Nephron (organoid): Measurements from ENCODE around the gene RPS2.

ENCODE experiments used
- H3K27ac Mint-ChIP-seq, 3 experiments: 2 replicates each; pipeline ENCODE4 v1.8.0; 2020; ENCODE audit warnings: mixed read lengths in 3 of 3, mild to moderate bottlenecking in 2 of 3, moderate library complexity in 1 of 3
- H3K27me3 Mint-ChIP-seq: 2 replicates; pipeline ENCODE4 v1.8.0; 2021; ENCODE audit warnings: low read depth, mild to moderate bottlenecking, moderate library complexity, mixed read lengths
- H3K36me3 Mint-ChIP-seq: 2 replicates; pipeline ENCODE4 v1.8.0; 2020; ENCODE audit warnings: low read depth, mixed read lengths
- H3K4me1 Mint-ChIP-seq: 2 replicates; pipeline ENCODE4 v1.8.0; 2020; ENCODE audit warnings: mixed read lengths
- H3K4me3 Mint-ChIP-seq, 3 experiments: 2 replicates each; pipeline ENCODE4 v1.8.0; 2020; ENCODE audit warnings: mild to moderate bottlenecking in 3 of 3, mixed read lengths in 3 of 3, moderate library complexity in 2 of 3
- H3K9me3 Mint-ChIP-seq: 2 replicates; pipeline ENCODE4 v1.8.0; 2020; ENCODE audit warnings: mixed read lengths
- TF ChIP-seq, protein P1 (sequence below), 3 experiments: fragments of 200-600 bp; sonication (generic); IDR thresholded peaks; one replicate each; pipeline ENCODE4 v1.5.0; 2021; ENCODE audit warnings: antibody characterized with exemption in 3 of 3; ENCODE audit not compliant: unreplicated experiment in 3 of 3

RPS2 gene

DNA sequence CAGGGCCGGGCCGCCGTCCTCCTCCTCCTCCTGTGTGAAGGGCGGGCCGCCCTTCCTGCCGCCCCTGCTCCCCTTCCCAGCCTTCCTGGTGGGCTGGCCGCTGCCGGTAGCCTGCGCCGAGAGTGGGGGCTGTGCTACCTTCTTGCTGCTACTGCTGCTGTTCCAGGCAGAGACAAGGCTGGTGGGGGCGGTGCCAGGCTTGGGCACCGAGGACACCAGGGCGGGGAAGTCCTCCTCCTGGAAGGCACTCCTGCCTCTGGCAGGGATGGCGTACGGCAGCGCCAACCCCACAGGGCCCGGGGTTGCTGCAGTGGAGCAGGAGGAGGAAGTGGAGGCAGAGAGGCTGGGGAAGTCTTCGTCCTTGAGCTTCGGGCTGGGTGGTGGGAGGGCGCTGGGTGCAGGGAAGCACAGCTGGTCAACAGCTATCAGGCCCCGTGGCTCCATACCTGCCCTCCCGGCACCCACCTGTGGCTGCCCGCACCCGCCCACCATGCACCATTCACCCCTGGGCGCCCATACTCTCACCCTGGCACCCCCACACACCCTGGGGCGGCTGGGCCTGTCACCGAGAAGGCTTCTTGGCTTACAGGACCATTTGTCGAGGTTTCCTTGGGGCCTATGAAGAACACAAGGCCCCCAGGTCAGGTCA, 35.4 kb upstream of the RPS2 start:
- Mint-ChIP-seq H3K27me3 (peaks cover 4% of the 10 kb centered on the region), H3K4me3 (no peak overlapping the region), H3K4me1 (peaks cover 9% of the 10 kb centered on the region), H3K9me3 (no peaks in the 10 kb centered on the region), H3K36me3 (peaks cover 23% of the 10 kb centered on the region), H3K27ac (no peak overlapping the region)
- TF ChIP-seq, protein P1, sequence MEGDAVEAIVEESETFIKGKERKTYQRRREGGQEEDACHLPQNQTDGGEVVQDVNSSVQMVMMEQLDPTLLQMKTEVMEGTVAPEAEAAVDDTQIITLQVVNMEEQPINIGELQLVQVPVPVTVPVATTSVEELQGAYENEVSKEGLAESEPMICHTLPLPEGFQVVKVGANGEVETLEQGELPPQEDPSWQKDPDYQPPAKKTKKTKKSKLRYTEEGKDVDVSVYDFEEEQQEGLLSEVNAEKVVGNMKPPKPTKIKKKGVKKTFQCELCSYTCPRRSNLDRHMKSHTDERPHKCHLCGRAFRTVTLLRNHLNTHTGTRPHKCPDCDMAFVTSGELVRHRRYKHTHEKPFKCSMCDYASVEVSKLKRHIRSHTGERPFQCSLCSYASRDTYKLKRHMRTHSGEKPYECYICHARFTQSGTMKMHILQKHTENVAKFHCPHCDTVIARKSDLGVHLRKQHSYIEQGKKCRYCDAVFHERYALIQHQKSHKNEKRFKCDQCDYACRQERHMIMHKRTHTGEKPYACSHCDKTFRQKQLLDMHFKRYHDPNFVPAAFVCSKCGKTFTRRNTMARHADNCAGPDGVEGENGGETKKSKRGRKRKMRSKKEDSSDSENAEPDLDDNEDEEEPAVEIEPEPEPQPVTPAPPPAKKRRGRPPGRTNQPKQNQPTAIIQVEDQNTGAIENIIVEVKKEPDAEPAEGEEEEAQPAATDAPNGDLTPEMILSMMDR (IDR thresholded peaks at IDR 0.05; ENCODE audit: unreplicated experiment in 3 of 3), result no peak

DNA sequence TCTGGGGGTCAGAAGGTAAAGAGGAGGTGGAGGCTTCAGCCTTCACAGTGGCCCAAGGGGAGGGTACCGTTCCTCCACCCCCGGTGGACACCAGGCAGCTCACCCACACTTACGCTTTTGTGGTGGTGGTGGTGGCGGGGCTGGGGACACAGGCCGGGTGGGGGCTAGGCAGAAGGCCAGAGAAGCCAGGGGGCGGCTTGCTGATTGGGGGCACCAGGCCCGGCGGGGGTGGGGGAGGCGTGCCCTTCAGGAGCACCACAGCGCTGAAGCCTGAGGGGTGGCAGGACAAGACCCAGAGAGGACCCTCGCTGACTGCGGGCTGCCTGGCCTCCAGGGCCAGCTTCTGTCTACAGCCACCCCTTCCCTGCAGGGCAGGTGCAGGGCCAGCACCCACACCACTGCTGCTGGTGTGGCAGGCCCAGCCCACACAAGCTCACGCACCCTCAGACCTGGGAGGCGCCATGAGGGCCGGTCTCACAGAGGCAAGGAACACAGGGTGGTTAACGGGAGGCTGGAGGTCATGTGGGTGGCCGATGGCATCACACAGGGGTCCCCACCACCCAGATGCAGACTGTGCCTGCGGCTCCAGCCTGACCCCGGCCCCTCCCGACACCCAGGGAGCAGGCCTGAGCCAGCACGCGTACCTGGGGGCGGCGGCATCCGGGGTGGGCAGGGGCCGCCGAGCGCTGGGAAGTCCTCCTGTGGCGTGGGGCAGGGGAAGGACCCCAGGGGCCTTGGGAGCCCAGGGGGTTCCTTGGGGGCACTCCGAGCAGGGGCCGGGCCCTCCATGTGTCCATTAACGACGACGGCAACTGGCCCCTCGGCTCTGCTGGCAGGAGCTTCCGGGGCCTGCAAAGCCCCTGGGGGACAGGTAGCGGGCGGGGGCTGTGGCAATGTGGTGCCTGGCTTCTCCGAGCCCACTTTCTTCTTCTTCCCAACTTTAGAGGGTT, 34.5 kb upstream of the RPS2 start:
- Mint-ChIP-seq H3K27me3 (peaks cover 6% of the 10 kb centered on the region), H3K9me3 (no peaks in the 10 kb centered on the region), H3K27ac (no peak overlapping the region), H3K4me3 (no peak overlapping the region), H3K36me3 (peaks cover 23% of the 10 kb centered on the region), H3K4me1 (peaks cover 3% of the 10 kb centered on the region)
- TF ChIP-seq, protein P1 (IDR thresholded peaks at IDR 0.05; ENCODE audit: unreplicated experiment in 3 of 3), result no peak

DNA sequence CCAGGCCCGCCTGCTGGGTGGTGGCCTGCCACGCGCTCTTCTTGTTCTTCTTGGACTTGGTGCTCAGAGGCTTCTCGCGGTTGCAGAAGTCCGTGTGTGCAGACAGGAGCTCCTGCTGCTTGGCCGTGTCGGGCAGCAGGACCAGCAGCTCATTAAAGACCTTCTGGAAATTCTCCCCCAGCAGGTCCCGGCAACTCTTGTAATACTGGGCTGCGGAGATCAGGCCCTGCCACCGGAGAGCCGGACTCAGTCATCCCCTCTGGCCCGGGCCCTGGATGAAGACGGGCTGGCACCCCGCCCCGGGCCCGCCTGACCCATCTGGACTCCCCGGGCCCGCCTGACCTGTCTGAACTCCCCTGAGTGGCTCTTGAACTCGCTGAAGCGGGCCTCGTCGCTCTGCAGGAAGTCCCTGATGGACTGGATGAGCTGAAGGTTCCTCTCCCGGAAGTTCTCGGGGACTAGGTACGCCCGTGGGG, 33.8 kb upstream of the RPS2 start:
- Mint-ChIP-seq H3K9me3 (no peaks in the 10 kb centered on the region), H3K4me3 (no peak overlapping the region), H3K27me3 (peaks cover 13% of the 10 kb centered on the region), H3K27ac (no peak overlapping the region), H3K4me1 (no peaks in the 10 kb centered on the region), H3K36me3 (peaks cover 23% of the 10 kb centered on the region)
- TF ChIP-seq, protein P1 (IDR thresholded peaks at IDR 0.05; ENCODE audit: unreplicated experiment in 3 of 3), result no peak

DNA sequence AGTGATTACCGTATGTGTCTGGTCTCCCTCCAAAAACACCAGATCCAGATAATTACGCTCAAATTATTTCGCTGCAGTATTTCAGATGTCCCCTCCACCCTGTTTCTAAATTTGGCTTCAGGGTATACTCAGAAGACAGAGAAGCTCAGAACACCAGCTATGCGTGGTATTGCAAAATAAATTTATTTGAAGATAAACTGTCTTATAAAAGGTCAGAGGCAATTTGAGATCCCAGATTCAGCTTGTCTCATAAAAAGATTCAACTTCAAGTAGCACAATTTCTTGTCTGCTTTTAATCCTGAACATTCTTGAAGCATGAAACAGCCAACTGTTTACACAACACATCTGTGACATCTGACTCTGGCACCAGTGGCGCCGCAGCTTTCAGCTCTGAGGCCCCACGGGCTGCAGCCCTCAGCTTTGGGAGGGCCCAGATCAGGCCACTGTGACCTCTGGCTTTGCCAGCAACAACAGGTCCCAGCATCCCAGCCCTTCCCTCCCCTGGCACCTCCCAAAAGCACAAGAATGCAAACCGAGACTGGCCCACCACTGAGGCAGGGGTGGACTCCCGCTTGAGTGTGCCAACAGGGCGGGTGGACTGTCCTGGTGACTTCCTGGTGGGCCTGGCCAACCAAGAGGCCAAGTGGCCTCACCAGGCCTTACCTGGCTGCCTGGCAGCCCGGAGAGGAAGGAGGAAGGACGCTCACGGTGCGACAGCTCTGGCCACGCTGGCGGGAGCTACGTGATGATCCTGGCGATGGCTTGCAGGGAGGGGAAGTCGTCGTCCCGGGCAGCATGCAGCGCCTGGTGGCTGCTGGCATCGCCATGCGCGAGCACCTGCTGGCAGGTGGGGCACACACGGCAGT, 33.1 kb upstream of the RPS2 start:
- Mint-ChIP-seq H3K27me3 (peaks cover 19% of the 10 kb centered on the region), H3K27ac (no peak overlapping the region), H3K4me3 (no peak overlapping the region), H3K4me1 (no peaks in the 10 kb centered on the region), H3K9me3 (no peaks in the 10 kb centered on the region), H3K36me3 (peaks cover 23% of the 10 kb centered on the region)
- TF ChIP-seq, protein P1 (IDR thresholded peaks at IDR 0.05; ENCODE audit: unreplicated experiment in 3 of 3), result no peak

DNA sequence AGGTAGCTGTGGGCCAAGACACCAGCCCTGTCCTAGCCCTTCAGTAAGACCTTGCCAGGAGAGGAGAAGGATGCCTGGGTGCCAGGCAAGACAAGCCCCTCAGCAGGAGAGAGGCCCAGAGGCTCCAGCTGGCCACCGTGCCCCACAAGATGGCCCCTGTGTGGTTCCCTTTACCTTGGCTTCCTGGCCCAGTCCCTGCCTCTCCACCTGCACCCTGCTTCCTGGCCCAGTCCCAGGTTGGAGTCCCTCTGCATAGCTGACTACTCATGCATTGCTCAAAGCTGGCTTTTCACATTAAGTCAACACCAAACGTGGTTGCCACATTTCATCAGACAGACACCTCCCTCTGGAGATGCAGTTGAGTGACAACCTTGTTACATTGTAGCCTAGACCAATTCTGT, 29.1 kb upstream of the RPS2 start:
- peaks cover 5% of the 10 kb centered on the region for H3K4me1 Mint-ChIP-seq
- TF ChIP-seq, protein P1 (IDR thresholded peaks at IDR 0.05; ENCODE audit: unreplicated experiment in 3 of 3), result no peak
- H3K36me3 Mint-ChIP-seq, result peaks cover 16% of the 10 kb centered on the region
- H3K9me3 Mint-ChIP-seq, result no peaks in the 10 kb centered on the region
- peak overlapping the region in 2 of 3 experiments; percentile 35 to 54 for H3K27ac Mint-ChIP-seq
- H3K4me3 Mint-ChIP-seq, result peak overlapping the region; percentile 33 to 68 (median 52)
- H3K27me3 Mint-ChIP-seq, result peaks cover 47% of the 10 kb centered on the region
